ENCODE measurements around the gene BACH2.

Gene BACH2

GRCh38 chr6:90241229-90241880 lies 55.3 kb downstream of the BACH2 start:
- DNase-seq (ENCODE audit: low read depth in 1 of 2, low spot score in 1 of 2), result no peak

- DNase-seq (ENCODE audit: low read depth in 1 of 2, low spot score in 1 of 2), result no peak
Measured at GRCh38 chr6:90238496-90239266, 58.0 kb downstream of the BACH2 start.

- DNase-seq (ENCODE audit: low read depth in 1 of 2, low spot score in 1 of 2), result no peak
Measured at GRCh38 chr6:90237350-90237990, 59.2 kb downstream of the BACH2 start.

- peak; percentile 26 to 65 for DNase-seq (ENCODE audit: low read depth in 1 of 2, low spot score in 1 of 2)
Measured at GRCh38 chr6:90233994-90234393, 62.6 kb downstream of the BACH2 start.

GRCh38 chr6:90233213-90233612 lies 63.4 kb downstream of the BACH2 start:
- DNase-seq (ENCODE audit: low read depth in 1 of 2, low spot score in 1 of 2), result no peak

GRCh38 chr6:90231798-90232197 lies 64.8 kb downstream of the BACH2 start:
- no peak for DNase-seq (ENCODE audit: low read depth in 1 of 2, low spot score in 1 of 2)

- no peak for DNase-seq (ENCODE audit: low read depth in 1 of 2, low spot score in 1 of 2)
Measured at GRCh38 chr6:90231308-90231707, 65.3 kb downstream of the BACH2 start.

- DNase-seq (ENCODE audit: low read depth in 1 of 2, low spot score in 1 of 2), result no peak
Measured at GRCh38 chr6:90230548-90231215, 66.0 kb downstream of the BACH2 start.

- no peak for DNase-seq (ENCODE audit: low read depth in 1 of 2, low spot score in 1 of 2)
Measured at GRCh38 chr6:90229331-90230010, 67.2 kb downstream of the BACH2 start.

- DNase-seq (ENCODE audit: low read depth in 1 of 2, low spot score in 1 of 2), result no peak
Measured at GRCh38 chr6:90227673-90228072, 69.0 kb downstream of the BACH2 start.

GRCh38 chr6:90227213-90227612 lies 69.4 kb downstream of the BACH2 start:
- DNase-seq (ENCODE audit: low read depth in 1 of 2, low spot score in 1 of 2), result no peak

GRCh38 chr6:90226257-90226656 lies 70.4 kb downstream of the BACH2 start:
- no peak for DNase-seq (ENCODE audit: low read depth in 1 of 2, low spot score in 1 of 2)

- no peak for DNase-seq (ENCODE audit: low read depth in 1 of 2, low spot score in 1 of 2)
Measured at GRCh38 chr6:90224196-90224595, 72.4 kb downstream of the BACH2 start.

- DNase-seq (ENCODE audit: low read depth in 1 of 2, low spot score in 1 of 2), result peak in 1 of 2 donors; percentile 42
Measured at GRCh38 chr6:90222724-90223198, 73.9 kb downstream of the BACH2 start.

GRCh38 chr6:90222008-90222407 lies 74.6 kb downstream of the BACH2 start:
- no peak for DNase-seq (ENCODE audit: low read depth in 1 of 2, low spot score in 1 of 2)

GRCh38 chr6:90221403-90221802 lies 75.2 kb downstream of the BACH2 start:
- DNase-seq (ENCODE audit: low read depth in 1 of 2, low spot score in 1 of 2), result no peak

- DNase-seq (ENCODE audit: low read depth in 1 of 2, low spot score in 1 of 2), result no peak
Measured at GRCh38 chr6:90220273-90220672, 76.4 kb downstream of the BACH2 start.

- DNase-seq (ENCODE audit: low read depth in 1 of 2, low spot score in 1 of 2), result no peak
Measured at GRCh38 chr6:90219209-90219985, 77.2 kb downstream of the BACH2 start.

- no peak for DNase-seq (ENCODE audit: low read depth in 1 of 2, low spot score in 1 of 2)
Measured at GRCh38 chr6:90218959-90219208, 77.8 kb downstream of the BACH2 start.

GRCh38 chr6:90217506-90218127 lies 79.0 kb downstream of the BACH2 start:
- DNase-seq (ENCODE audit: low read depth in 1 of 2, low spot score in 1 of 2), result no peak

Measured in stimulated activated CD4-positive, alpha-beta T cell treated with anti-CD3 and anti-CD28 coated beads, Interleukin-15, amount 100 ng/mL, for 1 hour (primary cell).